ENCODE measurements around the gene SEPTIN3.
A peak's percentile ranks its signal among the peaks of the same experiment; 100 is the strongest.

Gene SEPTIN3

DNA sequence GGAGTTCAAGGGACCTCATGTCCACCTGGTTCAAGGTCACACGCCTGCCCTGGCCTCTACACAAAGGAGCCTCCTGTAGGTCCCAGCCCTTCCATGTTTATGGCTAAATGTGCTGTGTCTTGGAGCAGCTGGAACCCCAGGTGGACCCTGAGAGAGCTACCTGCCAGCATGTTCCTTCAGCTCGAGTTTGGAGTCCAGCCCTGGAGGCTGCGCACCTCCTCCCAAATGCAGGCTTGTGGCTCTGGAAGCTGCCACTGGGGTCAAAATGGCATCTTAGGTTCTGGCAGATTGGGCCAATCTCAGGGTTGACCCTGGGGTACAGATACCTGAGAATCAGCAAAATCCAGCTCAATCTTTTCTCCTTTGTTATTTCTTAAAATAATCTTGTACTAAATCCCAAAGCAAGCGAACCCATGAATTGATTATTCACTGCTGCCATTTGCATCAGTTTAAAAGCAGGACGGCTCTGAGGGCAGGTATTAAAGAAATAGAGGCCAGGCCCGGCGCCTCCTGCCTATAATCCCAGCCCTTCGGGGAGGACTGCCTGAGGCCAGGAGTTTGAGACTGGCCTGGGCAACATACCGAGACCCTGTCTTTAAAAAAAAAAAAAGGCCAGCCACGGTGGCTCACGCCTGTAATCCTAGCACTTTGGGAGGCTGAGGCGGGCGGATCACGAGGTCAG lies 45.5 kb upstream of the SEPTIN3 start:
- no peak for DNase-seq (ENCODE audit: extremely low spot score)
- ChIA-PET CTCF (interaction anchor here (0.8 to 0.9 kb wide), 2 partner anchors 62 to 168 kb away, joined by 4 to 8 read pairs; no protein-coding TSS in a partner anchor), POLR2A (interaction anchor here (1.2 to 2.2 kb wide), 3 partner anchors 9 to 124 kb away, joined by 4 to 8 read pairs (median 5); partner anchors contain the start of genes CENPM and SHISA8)
- TF ChIP-seq L3MBTL2 (conservative IDR thresholded peaks at IDR 0.05) = no peak
- no peak for TF ChIP-seq HDGF (IDR thresholded peaks at IDR 0.05; ENCODE audit: borderline replicate concordance)
- TF ChIP-seq LEF1 (IDR thresholded peaks at IDR 0.05; ENCODE audit: borderline replicate concordance) = no peak
- TF ChIP-seq, protein P1, sequence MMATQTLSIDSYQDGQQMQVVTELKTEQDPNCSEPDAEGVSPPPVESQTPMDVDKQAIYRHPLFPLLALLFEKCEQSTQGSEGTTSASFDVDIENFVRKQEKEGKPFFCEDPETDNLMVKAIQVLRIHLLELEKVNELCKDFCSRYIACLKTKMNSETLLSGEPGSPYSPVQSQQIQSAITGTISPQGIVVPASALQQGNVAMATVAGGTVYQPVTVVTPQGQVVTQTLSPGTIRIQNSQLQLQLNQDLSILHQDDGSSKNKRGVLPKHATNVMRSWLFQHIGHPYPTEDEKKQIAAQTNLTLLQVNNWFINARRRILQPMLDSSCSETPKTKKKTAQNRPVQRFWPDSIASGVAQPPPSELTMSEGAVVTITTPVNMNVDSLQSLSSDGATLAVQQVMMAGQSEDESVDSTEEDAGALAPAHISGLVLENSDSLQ (IDR thresholded peaks at IDR 0.05) = no peak
- TF ChIP-seq FOXA1 (IDR thresholded peaks at IDR 0.05) = no peak

DNA sequence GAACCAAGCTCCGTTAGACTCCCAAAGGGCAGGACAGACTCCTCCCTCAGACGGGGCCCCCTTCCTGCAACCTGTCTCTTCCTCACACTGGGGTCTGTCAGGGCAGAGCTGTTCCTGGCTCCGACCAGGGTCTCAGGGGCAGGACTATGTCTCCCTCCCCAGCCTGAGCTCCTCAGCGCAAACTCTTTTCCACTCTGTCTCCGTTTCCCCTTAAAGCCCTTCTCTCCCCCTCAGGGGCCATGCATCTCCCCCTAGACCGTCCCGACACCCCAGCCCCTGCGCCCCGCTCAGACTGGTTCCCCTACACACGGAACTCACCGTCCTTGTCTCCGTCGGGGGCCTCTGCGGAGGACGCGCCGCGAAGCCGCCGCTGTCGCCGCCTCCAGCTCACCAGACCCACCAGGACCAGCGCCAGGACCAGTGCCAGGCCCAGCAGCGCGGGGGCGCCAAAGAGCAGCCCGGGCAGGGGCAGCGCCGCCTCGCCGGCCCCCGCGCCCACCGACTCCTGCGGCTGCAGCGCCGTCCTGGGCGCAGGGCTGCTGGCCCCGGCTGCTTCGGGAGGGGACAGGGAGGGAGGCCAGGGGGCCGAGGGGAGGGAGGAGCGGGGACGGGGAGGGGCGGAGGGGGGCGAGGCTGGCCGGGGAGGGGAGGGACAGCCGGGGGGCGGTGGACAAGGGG lies 43.3 kb upstream of the SEPTIN3 start:
- peak; percentile 84 for DNase-seq (ENCODE audit: extremely low spot score)
- POLR2A ChIA-PET = interaction anchor here (0.6 to 1.2 kb wide), 6 partner anchors 15 to 229 kb away, joined by 3 to 6 read pairs (median 4); partner anchors contain the start of genes CENPM, NDUFA6 and SREBF2
- CTCF ChIA-PET = interaction anchor here (0.5 to 1.8 kb wide), 24 partner anchors 8 to 606 kb away, joined by 3 to 10 read pairs (median 4); partner anchors contain the start of genes CENPM and SREBF2
- TF ChIP-seq ELF4 (IDR thresholded peaks at IDR 0.05) = no peak
- TF ChIP-seq FOXA1 (IDR thresholded peaks at IDR 0.05) = no peak
- TF ChIP-seq L3MBTL2 (conservative IDR thresholded peaks at IDR 0.05) = no peak
- TF ChIP-seq FOXM1 (IDR thresholded peaks at IDR 0.05; ENCODE audit: borderline replicate concordance) = no peak
- no peak for TF ChIP-seq CTBP1 (IDR thresholded peaks at IDR 0.05; ENCODE audit: borderline replicate concordance)
- no peak for TF ChIP-seq LEF1 (IDR thresholded peaks at IDR 0.05; ENCODE audit: borderline replicate concordance)
- no peak for TF ChIP-seq TARDBP (IDR thresholded peaks at IDR 0.05)
- TF ChIP-seq SUZ12 (IDR thresholded peaks at IDR 0.05) = no peak
- TF ChIP-seq SP1 (IDR thresholded peaks at IDR 0.05) = no peak
- TF ChIP-seq BHLHE40 (IDR thresholded peaks at IDR 0.05; ENCODE audit: borderline replicate concordance) = no peak
- no peak for TF ChIP-seq HDGF (IDR thresholded peaks at IDR 0.05; ENCODE audit: borderline replicate concordance)
- no peak for TF ChIP-seq NFRKB (IDR thresholded peaks at IDR 0.05)
- TF ChIP-seq ZNF384 (IDR thresholded peaks at IDR 0.05) = no peak
- no peak for TF ChIP-seq ARNT (IDR thresholded peaks at IDR 0.05)
- TF ChIP-seq FOXK2 (IDR thresholded peaks at IDR 0.05) = no peak
- TF ChIP-seq, protein P1 (IDR thresholded peaks at IDR 0.05) = no peak

DNA sequence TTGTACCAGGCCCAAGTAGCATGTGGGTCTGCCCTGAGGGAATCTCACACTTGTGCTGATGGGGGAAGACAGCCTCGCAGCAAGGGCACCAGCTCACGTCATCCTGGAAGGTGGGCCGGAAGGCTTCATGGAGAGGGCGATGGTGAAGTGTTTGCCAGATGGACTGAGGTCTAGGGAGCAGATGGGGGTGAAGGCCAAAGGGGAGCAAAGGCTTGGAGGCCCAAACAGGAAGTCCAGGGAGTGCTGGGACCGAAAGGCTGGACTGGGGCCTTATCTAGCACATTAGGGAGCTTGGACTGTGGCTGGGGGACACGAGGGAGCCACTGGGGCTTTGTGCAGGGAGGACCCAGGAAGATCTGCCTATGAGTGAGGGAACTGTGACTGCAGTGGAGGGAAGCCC lies 41.4 kb upstream of the SEPTIN3 start:
- no peak for TF ChIP-seq BHLHE40 (IDR thresholded peaks at IDR 0.05; ENCODE audit: borderline replicate concordance)
- TF ChIP-seq ELF4 (IDR thresholded peaks at IDR 0.05) = no peak
- TF ChIP-seq L3MBTL2 (conservative IDR thresholded peaks at IDR 0.05) = no peak
- TF ChIP-seq SP1 (IDR thresholded peaks at IDR 0.05) = no peak
- no peak for TF ChIP-seq NFRKB (IDR thresholded peaks at IDR 0.05)
- no peak for TF ChIP-seq CTBP1 (IDR thresholded peaks at IDR 0.05; ENCODE audit: borderline replicate concordance)
- TF ChIP-seq, protein P1 (IDR thresholded peaks at IDR 0.05) = no peak
- TF ChIP-seq SUZ12 (IDR thresholded peaks at IDR 0.05) = no peak
- no peak for TF ChIP-seq FOXA1 (IDR thresholded peaks at IDR 0.05)
- no peak for TF ChIP-seq ZNF384 (IDR thresholded peaks at IDR 0.05)
- no peak for TF ChIP-seq ARNT (IDR thresholded peaks at IDR 0.05)
- no peak for TF ChIP-seq FOXM1 (IDR thresholded peaks at IDR 0.05; ENCODE audit: borderline replicate concordance)
- no peak for TF ChIP-seq TARDBP (IDR thresholded peaks at IDR 0.05)
- TF ChIP-seq LEF1 (IDR thresholded peaks at IDR 0.05; ENCODE audit: borderline replicate concordance) = no peak
- no peak for TF ChIP-seq HDGF (IDR thresholded peaks at IDR 0.05; ENCODE audit: borderline replicate concordance)
- TF ChIP-seq FOXK2 (IDR thresholded peaks at IDR 0.05) = no peak
- CTCF ChIA-PET = no interaction called here
- DNase-seq (ENCODE audit: extremely low spot score) = no peak
- POLR2A ChIA-PET = interaction anchor here (0.5 to 1.9 kb wide), 3 partner anchors 13 to 307 kb away, joined by 3 to 6 read pairs (median 3); partner anchors contain the start of genes CENPM and XRCC6

DNA sequence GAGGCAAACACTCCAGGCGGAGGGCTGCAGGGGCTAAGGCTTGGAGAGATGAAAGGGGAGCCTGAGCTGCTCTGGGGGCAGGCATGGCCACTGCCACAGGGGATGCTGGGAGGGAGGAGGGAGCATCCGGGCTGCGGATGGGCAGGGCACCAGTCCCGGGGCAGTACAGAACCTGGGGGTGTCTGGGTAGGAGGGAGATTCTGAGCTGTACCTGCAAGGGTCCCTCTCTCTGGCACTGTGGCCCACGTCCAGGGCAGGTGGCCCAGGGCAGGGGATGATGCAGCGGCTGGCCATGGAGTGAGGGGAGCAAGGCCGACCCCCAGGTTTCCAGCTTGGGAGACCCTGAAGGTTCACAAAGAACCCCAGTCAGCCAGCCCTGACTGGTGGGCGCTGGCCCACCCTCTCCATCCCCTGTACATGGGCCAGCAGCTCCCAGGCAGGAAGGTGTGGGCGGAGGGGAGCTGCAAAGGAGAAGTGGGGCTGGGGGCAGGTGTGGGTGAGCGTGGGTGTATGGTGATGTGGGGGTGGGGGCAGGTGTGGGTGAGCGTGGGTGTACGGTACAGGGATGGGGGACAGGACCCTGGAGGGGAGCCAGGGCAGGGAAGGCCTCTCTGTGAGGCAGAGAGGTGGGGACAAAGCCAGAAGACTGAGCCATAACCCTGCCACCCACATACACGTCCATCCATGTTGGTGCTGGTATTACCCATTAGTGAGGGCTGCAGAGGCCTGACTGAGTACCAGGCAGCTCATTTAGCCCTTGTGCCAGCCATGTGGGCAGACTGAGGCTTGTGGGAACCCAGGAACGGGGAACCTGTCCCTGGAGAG lies 40.4 kb upstream of the SEPTIN3 start:
- DNase-seq (ENCODE audit: extremely low spot score) = no peak
- POLR2A ChIA-PET = interaction anchor here (1.9 kb wide), 1 partner anchor 18 kb away, joined by 6 read pairs; the partner anchor contains the start of gene CENPM
- TF ChIP-seq NFRKB (IDR thresholded peaks at IDR 0.05) = no peak
- TF ChIP-seq SUZ12 (IDR thresholded peaks at IDR 0.05) = no peak
- TF ChIP-seq ELF4 (IDR thresholded peaks at IDR 0.05) = no peak
- TF ChIP-seq, protein P1 (IDR thresholded peaks at IDR 0.05) = no peak
- TF ChIP-seq ZNF384 (IDR thresholded peaks at IDR 0.05) = no peak
- no peak for TF ChIP-seq TARDBP (IDR thresholded peaks at IDR 0.05)
- no peak for TF ChIP-seq BHLHE40 (IDR thresholded peaks at IDR 0.05; ENCODE audit: borderline replicate concordance)
- no peak for TF ChIP-seq HDGF (IDR thresholded peaks at IDR 0.05; ENCODE audit: borderline replicate concordance)
- TF ChIP-seq CTBP1 (IDR thresholded peaks at IDR 0.05; ENCODE audit: borderline replicate concordance) = no peak
- no peak for TF ChIP-seq ARNT (IDR thresholded peaks at IDR 0.05)
- TF ChIP-seq FOXA1 (IDR thresholded peaks at IDR 0.05) = no peak
- TF ChIP-seq FOXK2 (IDR thresholded peaks at IDR 0.05) = no peak
- no peak for TF ChIP-seq LEF1 (IDR thresholded peaks at IDR 0.05; ENCODE audit: borderline replicate concordance)
- TF ChIP-seq FOXM1 (IDR thresholded peaks at IDR 0.05; ENCODE audit: borderline replicate concordance) = no peak
- CTCF ChIA-PET = no interaction called here
